GM19438 (cell line): ENCODE data around the gene RGS12.

ENCODE experiments used
- ATAC-seq: cut with Tn5 transposase; IDR thresholded peaks from one replicate; pipeline ENCODE4 v1.9.1; 2021; ENCODE audit warnings: low read depth; ENCODE audit not compliant: unreplicated experiment

RGS12 gene

DNA sequence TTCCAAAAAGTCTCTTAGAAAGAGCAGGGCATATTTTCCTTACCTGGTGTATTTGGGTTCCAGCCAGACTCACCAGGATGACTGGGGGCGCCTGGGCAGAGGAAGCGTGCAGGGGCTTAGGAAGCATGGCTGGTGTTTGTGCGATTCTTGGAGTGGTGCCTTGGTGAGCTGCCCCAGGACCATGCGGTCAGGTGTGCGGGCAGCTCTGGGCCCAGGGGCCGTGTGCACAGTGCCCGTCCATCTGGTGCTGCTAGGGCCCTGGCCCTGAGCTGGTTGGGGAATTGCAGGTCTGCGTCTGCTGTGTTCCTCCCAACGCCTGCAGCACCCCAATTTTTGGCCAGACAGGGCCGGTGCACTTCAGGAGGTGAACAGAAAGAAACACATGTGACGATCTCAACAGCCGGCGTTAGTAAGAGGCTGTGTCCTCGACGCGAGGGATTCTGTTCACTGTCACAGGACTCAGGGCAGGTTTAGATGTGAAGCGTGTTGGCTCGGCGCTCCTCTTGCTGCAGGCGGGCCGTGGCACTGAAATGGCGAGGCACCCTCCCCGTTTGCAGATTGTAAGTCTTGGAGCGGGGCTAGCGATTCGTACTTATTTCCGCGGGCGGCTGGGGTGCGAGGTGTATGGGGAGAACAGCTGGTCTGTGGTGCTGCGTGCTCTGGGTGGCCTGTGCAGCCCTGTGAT lies 15.2 kb downstream of the RGS12 start:
- ATAC-seq: no peak

GRCh38 chr4:3308691-3309090 lies 15.9 kb downstream of the RGS12 start:
- no peak for ATAC-seq

DNA sequence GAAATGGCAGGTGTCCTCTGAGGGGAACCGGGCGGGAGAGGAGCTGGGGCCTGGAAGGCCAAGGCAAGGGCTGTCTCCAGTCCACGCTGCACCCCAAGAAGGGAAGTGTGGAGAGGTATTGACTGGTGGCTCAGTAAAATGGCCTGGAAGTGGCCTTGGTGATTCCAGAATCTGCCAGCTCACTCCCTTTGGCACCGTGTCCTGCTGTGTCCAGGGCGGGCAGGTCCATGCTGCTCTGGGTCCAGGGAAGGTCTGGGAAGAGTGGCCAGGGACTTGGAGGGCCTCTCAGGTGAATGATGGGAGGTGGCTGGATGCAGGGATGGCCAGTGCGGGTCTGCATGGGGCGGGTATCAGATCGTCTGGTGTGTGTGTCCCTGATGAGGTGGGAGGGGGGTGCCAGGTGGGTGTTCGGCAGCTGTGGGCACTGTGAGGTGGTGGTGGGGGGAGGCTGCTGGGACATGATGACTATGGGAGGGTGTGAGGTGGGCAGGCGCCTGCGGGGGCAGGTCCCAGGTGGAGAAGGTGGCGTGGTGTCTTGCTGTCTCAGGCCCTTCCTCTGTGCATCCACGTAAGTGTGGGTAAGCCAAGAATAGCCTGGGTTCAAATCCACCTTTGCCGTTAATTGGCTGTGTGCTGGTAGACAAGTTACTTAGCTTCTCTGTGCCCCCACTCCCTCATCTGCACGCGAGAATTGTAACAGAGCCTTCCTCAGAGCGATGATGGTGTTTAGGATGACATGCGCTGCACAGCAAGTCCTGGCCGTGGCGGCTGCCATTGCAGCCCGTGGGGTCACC lies 17.7 kb downstream of the RGS12 start:
- no peak for ATAC-seq

- no peak for ATAC-seq
These were observed 18.2 kb downstream of the RGS12 start for GRCh38 chr4:3311095-3311372.

DNA sequence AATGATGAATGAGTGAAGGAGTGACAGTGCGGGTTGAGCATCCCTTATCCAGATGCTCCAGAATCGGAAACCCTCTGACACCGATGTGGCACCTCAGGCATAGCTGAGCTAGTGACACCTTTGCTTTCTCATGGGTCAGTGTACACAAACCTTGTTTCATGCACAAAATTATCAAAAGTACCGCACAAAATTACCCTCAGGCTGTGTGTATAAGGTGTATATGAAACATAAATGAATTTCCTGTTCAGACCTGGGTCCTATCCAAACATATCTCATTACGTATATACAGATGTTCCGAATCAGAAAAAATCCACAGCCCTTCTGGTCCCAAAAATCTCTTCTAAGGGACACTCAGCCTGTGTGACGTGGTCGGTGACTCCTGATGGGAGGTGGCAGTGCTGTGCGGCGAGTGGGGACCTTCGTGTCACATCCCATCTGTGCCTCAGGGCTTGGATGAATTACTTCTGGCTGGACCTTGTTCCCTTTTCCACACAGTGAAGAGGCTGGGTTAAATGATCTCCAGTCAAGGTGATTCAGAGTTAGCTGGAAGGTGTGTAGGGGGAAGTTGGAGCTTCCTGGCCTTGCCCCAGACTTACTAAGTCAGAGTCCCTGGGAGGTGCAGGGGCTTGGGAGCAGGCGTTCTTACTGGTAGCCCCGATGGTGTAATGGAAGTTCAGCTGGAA lies 18.8 kb downstream of the RGS12 start:
- ATAC-seq: no peak

DNA sequence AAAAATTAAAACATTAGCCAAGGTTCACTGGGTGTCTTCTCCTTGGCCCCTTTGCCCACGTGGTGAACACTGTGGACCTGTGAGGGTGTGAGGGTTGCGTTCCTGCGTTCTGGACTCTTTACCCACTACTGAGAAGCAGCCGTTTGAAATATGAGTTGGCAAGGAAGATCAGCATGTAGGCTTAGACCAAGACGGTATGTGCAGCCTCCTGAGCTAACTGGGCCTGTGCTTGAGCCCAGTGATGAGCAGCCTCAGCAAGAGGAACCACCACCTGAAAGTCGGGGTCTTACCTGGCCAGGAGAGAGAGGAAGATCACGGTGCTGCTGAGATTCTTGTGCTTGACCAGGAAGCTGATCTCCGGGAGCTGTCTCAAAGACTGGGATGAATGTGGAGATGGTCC lies 19.5 kb downstream of the RGS12 start:
- ATAC-seq: no peak

- no peak for ATAC-seq
These were observed 20.3 kb downstream of the RGS12 start for GRCh38 chr4:3313139-3313538.

GRCh38 chr4:3313556-3314228 lies 20.9 kb downstream of the RGS12 start:
- ATAC-seq: no peak

DNA sequence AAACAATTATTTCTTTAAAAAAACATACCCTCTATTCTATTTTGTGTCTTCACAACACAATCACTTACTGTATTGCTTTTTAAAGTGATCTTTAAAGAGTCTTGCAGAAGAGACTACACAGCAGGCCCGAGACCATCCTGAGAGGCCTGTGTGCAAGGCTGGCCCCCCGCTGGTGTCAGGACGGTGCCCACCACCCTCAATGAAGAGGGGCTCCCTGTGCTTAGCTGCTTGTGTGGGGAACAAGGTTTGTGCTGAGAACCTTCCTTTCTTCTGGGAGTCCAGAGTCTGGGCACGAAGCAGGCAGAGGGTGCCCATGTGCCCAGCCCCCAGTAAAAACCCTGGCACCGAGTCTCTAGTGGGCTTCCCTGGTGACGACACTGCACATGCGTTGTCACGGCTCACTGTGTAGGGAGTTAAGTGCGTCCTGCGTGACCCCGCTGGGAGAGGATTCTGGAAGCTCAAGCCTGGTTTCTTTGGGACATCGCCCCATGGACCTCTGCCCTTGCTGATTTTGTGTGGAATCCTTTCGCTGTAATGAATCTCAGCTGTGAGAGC lies 22.0 kb downstream of the RGS12 start:
- no peak for ATAC-seq

GRCh38 chr4:3315566-3315965 lies 22.7 kb downstream of the RGS12 start:
- no peak for ATAC-seq

- no peak for ATAC-seq
These were observed 23.3 kb downstream of the RGS12 start for GRCh38 chr4:3316146-3316545.

DNA sequence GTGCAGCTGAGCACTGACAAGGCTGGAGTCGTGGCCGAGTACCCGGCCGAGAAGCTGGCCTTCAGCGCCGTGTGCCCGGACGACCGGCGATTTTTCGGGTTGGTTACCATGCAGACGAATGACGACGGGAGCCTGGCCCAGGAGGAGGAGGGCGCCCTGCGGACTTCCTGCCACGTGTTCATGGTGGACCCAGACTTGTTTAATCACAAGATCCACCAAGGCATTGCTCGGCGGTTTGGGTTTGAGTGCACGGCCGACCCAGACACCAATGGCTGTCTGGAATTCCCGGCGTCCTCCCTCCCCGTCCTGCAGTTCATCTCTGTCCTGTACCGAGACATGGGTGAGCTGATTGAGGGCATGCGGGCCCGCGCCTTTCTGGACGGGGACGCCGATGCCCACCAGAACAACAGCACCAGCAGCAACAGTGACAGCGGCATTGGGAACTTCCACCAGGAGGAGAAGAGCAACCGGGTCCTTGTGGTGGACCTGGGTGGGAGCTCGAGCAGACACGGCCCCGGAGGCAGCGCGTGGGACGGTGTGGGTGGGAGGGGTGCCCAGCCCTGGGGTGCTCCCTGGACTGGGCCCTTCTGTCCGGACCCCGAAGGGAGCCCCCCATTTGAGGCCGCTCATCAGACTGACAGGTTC lies 24.3 kb downstream of the RGS12 start:
- ATAC-seq: no peak

GRCh38 chr4:3317656-3318211 lies 24.9 kb downstream of the RGS12 start:
- ATAC-seq: no peak

DNA sequence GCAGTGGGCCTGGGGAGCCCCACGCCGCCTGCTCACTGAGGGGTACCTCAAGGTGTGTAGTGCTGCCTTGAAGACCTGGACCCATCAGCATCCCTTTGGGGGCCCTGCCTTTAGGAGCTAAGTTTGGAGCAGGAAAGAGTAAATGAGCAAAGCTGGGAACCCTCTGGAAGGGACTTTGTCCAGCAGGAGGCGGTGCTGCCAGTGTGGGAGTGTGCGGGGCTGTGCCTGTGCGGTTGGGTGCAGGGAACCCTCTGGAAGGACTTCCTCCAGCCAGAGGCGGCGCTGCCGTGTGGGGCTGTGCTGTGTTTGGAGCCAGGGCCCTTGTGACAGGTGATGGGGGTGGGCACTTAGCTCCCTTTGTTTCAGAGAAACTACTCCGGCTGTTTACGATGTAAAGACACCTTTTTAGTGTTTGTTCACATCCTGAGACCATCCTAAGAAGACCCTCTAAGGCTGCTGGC lies 25.8 kb downstream of the RGS12 start:
- no peak for ATAC-seq

DNA sequence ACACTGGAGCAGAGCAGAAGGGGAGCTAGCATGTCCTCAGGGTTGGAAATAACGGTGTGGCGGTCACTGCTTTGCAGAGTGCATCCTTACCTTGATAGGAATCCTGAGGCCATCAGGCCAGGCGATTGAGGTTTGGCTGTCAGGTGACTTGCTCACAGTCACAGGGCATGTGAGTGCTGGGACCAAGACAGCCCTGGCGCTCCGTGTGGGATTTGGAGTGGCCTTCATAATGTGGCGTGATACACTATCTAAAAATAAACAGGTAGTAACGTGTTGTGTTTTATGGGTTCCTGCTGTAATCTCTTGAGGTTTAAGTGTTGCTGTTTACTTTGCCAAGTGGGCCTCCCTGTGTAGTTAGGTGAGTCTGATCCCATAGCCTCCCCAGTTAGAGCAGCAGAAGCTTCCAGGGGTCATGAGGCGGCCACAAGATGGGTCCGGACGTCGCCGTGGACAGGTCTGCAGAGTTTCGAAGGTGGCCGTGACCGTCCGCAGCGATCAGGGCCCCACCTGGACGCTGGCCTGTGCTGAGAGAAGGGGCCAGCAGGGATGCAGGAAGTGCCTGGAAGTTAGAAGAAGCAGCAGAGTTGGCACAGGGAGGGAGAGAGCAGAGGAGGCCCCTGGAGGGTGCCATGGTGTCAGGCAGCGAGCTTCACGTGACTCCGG lies 27.7 kb downstream of the RGS12 start:
- ATAC-seq: no peak

GRCh38 chr4:3321295-3321889 lies 28.6 kb downstream of the RGS12 start:
- ATAC-seq: no peak

GRCh38 chr4:3322059-3322550 lies 29.3 kb downstream of the RGS12 start:
- ATAC-seq: no peak

DNA sequence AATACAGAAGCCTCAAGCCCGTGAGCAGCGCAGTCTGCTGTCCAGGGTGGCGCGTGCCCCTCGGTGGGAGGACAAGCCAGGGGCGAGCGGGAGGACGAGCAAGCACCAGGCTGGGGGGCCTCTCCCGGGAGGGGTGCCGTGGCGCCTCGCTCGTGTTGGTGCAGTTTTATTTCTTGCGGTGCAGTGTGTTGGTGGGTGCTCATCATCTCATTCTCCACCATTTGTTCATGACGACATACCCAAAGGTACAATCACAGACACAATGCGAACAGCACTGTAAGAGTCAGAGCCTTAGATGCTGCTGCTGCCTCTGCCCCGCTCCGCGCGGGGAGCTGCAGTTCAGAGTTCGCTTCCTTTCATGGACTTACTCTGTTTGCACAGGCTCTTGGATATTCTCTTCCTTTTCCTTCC lies 30.3 kb downstream of the RGS12 start:
- no peak for ATAC-seq
